Epithelial cell of esophagus (primary cell): ENCODE data around the gene TUBGCP2.

Source experiments
- DNase-seq: peaks from one replicate; pipeline ENCODE4 v3.0.0; 2010; ENCODE audit warnings: low read depth
- H3K4me3 ChIP-seq: 2 replicates; pipeline ENCODE4 v1.5.1; 2011; ENCODE audit warnings: mild to moderate bottlenecking, low read length, control low read depth
- TF ChIP-seq, protein P1 (sequence below): IDR thresholded peaks from 2 replicates; pipeline ENCODE4 v1.5.1; 2011; ENCODE audit warnings: low read depth, mild to moderate bottlenecking, low read length, control low read depth, inconsistent platforms; ENCODE audit not compliant: insufficient read depth; ENCODE audit errors: missing control alignments

The TUBGCP2 gene

DNA sequence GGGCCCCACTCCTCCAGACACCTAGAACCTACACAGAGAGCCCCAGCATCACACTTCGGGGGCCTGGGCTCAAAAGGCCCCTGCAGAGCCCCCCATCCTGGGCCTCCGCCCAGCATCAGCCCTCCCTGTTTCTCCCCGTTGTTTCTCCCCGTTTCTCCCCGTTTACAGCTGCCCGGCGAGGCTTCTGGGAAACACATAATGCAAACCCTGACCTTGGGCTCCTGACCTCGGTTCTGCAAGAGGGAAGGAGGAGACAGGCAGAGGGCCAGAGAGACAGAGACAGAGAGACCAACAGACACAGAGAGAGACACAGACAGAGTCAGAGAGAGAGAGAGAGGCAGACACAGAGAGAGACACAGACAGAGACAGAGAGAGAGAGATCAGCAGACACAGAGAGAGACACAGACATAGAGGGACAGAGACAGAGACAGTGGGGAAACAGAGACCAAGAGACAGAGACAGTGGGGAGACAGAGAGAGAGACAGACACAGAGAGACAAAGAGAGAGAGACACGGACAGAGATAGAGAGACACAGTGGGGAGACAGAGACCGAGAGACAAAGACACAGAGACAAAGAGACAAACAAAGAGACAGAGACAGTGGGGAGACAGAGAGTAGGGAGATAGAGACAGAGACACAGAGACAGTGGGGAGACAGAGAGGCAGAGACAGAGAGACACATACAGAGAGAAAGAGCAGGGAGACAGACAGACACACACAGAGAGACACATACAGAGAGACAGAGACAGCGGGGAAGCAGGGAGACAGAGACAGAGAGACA lies 58.5 kb downstream of the TUBGCP2 start:
- TF ChIP-seq, protein P1, sequence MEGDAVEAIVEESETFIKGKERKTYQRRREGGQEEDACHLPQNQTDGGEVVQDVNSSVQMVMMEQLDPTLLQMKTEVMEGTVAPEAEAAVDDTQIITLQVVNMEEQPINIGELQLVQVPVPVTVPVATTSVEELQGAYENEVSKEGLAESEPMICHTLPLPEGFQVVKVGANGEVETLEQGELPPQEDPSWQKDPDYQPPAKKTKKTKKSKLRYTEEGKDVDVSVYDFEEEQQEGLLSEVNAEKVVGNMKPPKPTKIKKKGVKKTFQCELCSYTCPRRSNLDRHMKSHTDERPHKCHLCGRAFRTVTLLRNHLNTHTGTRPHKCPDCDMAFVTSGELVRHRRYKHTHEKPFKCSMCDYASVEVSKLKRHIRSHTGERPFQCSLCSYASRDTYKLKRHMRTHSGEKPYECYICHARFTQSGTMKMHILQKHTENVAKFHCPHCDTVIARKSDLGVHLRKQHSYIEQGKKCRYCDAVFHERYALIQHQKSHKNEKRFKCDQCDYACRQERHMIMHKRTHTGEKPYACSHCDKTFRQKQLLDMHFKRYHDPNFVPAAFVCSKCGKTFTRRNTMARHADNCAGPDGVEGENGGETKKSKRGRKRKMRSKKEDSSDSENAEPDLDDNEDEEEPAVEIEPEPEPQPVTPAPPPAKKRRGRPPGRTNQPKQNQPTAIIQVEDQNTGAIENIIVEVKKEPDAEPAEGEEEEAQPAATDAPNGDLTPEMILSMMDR = no peak
- no peak overlapping the region for H3K4me3 ChIP-seq
- no peak for DNase-seq

DNA sequence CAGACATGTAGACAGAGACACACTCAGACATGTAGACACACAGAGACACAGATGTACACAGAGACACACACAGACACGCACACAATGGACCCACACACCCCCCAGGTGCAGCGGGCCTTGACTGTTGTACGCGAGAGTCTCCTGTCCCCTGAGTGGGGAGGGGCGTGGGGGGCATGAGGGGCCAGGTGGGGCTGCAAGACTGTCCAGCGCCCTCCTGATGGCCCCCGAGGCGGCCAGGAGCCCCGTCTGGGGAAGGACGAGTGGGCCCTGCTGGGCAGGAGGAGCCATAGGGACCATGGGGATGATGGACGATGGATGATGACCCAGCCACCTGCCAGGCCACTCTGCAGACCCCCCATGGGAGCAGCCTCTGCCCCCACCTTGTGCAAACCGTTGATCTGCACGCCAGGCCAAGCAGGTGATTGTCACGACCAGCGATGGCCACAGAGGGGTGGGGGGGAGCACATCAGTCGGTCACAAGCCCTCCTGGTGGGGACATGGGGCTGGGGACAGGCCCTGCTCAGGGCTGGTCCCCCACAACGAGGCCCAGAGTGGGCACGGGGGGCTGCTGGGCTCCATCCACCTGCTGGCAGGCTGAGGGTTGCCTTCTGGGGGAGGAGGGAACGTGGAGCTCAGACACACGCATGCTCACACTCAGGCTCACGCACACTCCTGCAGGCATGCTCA lies 59.4 kb downstream of the TUBGCP2 start:
- DNase-seq = no peak
- no peak overlapping the region for H3K4me3 ChIP-seq
- TF ChIP-seq, protein P1 = no peak

DNA sequence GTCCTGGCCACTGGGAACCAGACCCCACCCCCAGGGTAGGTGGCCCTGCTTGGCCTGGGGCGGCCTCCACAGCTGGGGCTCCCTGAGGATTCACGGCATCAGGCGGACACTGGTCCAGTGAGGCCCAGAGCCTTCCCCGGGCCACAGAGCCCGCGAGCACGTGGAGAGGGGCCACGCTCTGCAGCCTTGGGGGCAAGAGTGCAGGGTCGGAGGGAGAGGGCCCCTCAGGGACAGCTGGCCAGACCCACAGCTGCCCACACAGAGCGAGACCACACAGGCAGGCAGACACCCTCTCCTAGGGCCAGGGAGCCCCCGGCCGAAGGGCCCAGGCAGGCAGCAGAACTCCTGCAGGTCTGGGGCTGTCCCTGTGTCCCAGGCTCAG lies 60.3 kb downstream of the TUBGCP2 start:
- no peak overlapping the region for H3K4me3 ChIP-seq
- no peak for DNase-seq
- TF ChIP-seq, protein P1 = no peak

DNA sequence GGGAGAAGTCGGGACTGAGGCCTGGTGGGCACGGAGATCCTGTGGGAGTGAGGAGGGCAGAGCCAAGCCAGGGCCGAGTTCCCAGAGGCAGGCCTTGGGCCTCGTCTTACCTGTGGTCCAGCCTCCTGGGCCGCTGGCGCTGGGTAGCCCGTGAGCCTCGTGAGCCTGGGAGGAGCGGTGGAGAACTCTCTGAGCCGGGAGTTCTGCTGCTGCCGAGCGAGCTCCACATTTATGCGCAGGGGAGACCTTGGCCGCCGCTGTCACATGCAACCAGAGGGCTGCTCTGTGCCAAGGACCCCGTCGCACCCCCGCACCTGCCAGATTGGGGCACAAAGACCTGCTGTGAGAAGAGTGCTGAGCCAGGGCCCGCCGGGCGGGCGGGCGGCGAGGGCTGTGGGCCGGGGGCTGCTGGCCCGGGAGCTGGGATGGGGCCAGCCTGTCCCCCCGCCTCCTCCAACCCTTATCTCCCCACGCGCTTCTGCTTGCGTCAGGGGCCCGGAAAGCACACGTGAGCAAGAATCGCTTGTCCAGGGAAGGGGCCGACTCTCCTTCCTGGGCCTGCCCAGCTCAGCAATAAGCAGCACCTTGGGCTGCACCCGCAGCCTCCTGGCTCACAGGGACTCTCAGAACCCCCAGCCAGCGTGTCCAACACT lies 60.9 kb downstream of the TUBGCP2 start:
- TF ChIP-seq, protein P1 = no peak
- no peak overlapping the region for H3K4me3 ChIP-seq
- DNase-seq = no peak

DNA sequence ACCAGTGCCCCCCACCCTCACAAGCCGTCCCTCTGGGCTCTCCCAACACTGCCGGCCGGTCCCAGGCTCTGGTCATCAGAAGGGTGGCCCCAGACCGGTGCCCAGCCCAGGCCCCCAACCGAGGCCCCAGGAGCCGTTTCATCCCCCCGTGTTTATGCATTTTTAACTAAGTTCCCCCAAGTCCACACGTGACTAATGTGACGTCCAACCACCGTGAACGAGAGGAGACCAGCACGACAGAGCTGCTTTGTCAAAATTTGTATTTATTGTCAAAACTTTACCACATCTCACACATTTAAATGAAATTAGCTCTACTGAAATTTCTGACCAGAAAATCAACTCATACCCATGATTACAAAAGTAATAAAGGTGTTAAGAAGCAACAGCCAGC lies 62.4 kb downstream of the TUBGCP2 start:
- no peak for DNase-seq
- TF ChIP-seq, protein P1 = no peak

DNA sequence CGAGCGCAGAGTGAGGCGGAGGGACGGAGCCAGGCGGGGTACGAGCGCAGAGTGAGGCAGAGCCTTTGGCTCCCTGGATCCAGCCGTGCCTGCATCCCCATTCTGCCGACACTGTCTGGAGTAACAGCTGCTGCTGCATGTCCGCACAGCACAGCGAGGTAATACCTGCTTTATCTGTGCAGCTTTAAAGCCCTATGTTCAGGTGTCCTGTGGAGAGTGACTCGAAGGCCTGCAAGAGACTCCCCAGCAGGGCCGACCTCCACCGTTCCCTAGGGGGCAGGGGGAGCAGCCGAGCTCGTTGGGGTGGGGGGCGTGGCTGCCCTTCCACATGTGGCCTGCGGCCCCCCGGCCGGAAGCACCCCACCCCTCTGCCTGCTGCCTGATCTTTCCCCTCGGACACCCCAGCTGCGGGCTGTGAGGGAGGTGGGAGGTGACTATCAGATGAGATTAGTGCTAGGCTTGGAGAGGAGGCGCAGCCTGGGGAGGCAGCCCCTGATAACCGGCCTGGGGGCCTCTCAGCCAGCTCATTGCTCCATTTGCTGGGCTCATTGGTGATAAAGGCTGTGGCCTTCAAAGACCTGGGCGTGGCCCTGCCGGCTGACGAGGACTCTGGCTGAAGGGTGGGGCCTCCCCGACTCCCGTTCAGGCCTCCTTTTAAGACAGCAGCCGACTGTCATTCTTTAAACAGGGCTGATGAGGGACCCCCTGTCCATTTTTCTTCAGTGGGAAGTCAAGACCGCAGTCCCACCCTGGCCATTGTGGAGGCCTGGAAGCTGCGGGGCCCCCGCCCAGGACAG lies 63.0 kb downstream of the TUBGCP2 start:
- TF ChIP-seq, protein P1 = no peak
- DNase-seq = no peak
- H3K4me3 ChIP-seq = no peak overlapping the region

More for the DNA sequence above, 62.4 kb downstream of the TUBGCP2 start:
- H3K4me3 ChIP-seq = no peak overlapping the region
